Activated T-helper 9 cell treated with anti-CD3 and anti-CD28 coated beads, Interleukin-2, amount 50 U/mL, for 16 hours (primary cell): ENCODE measurements around the gene PALLD.
"Not testable (repeated sequence)": the region's sequence is repeated elsewhere in the genome, so short reads cannot be mapped to it uniquely, and the experiment has no call there.

Experiments used
- DNase-seq: peaks from one replicate; pipeline ENCODE4 v3.0.0-alpha.2; 2020; ENCODE audit warnings: low read depth

Gene PALLD

DNA sequence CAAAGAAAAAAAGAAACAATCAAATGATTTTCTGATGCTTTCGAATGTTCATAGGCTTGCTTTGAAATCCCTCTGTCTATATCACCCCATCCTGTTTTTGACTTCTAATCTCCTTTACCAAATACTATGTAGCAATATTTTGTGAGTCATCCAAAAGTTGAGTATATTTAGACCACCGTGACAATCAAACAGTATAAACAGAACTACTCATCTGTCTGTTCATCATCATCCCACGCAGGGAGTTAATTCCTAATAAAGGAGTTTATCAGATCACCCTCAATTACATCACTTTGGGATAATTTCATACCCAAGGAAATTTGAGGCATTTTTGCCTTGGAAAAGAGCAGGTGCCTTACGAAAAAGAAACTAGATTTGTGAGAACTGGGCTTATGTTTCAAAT lies 300.3 kb downstream of the PALLD start:
- DNase-seq = no peak

- no peak for DNase-seq
Observed at GRCh38 chr4:168797738-168798375, 301.0 kb downstream of the PALLD start.

DNA sequence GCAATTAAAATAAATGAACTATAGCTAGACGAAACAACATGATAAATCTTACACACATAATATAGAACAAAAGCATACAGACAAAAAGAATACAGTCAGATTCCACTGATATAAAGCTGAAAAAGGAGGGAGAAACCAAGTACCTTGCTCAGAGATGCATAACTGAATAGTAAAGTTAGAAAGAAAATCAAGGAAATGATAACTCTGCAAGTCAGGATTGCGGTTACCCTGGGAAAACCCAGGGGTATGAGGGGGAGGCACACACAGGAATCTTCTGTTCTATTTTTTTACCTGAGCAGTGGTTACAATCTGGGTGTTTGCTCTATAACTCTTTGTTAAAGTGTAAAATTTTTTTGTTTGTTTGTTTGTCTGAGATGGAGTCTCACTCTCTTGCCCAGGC lies 304.1 kb downstream of the PALLD start:
- DNase-seq = no peak

DNA sequence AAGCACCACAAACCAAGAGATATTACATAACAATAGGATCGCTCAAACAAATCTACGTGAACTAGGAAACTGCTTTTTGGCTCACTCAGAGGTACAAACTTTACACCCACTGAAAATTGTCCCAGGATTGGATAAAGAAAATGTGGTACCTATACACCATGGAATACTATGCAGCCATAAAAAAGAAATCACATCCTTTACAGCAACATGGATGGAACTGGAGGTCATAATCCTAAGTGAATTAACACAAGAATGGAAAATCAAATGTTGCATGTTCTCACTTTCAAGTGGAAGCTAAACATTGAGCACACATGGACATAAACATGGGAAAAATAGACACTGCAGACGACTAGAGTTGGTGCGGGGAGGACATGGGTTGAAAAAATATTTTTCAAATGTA lies 305.4 kb downstream of the PALLD start:
- DNase-seq = no peak

DNA sequence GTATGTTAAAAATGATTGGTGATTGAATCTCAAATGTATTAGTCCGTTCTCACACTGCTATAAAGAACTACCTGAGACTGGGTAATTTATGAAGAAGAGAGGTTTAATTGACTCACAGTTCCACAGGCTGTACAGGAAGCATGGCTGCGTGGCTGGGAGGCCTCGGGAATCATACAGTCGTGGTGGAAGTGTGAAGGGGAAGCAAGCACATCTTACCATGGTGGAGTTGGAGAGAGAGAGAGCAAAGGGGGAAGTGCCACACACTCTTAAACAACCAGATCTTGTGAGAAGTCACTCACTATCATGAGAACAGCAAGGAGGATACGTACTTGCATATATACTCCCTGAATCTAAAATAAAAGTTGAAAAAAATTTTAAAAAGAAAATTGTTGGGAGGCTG lies 306.2 kb downstream of the PALLD start:
- not testable (repeated sequence) for DNase-seq

GRCh38 chr4:168803732-168804131 lies 306.9 kb downstream of the PALLD start:
- DNase-seq = no peak

GRCh38 chr4:168804146-168804545 lies 307.3 kb downstream of the PALLD start:
- no peak for DNase-seq

DNA sequence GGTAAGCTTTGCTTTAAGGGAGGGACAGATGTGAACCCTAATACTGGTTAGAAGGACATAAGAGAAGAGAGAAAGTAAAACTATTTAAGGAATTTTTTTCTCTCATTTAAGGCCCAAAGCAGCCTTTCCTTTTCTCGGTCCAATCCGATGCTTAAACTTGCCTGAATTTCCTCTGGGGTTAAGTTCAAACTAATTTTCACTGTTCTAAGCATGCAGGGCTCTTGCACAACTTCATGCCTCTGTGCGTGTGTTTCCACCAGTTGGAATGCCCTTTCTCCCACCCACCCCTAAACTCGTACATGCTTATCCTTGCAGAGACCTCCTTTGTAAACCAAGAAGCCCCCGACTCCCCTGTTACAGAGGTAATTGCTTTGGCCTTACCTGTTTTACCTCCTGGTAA lies 308.5 kb downstream of the PALLD start:
- no peak for DNase-seq

DNA sequence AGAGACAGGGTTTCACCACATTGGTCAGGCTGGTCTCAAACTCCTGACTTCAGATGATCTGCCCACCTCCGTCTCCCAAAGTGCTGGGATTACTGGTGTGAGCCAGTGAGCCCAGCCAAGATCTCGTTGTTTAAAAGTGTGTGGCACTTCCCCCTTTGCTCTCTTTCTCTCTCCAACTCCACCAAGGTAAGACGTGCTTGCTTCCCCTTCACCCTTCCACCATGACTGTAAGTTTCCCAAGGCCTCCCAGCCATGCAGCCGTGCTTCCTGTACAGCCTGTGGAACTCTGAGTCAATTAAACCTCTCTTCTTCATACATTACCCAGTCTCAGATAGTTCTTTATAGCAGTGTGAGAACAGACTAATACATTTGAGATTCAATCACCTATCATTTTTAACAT lies 309.4 kb downstream of the PALLD start:
- DNase-seq = not testable (repeated sequence)

DNA sequence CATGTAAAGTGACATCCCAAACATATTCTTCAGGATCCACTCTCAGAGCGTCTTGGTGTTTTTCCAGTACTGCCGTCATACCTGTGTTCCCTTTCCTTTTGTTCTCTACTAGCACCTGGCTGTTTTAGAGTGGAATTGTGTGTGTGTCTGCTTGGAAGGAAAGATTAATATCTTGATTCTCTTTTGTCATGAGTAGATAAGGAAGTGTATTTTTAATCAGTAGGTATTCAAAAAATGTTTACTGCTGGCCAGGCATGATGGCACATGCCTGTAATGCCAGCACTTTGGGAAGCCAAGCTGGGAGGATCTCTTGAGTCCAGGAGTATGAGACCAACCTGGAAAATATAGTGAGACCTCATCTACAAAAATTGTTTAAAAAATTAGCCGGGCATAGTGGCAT lies 314.4 kb downstream of the PALLD start:
- DNase-seq = no peak

DNA sequence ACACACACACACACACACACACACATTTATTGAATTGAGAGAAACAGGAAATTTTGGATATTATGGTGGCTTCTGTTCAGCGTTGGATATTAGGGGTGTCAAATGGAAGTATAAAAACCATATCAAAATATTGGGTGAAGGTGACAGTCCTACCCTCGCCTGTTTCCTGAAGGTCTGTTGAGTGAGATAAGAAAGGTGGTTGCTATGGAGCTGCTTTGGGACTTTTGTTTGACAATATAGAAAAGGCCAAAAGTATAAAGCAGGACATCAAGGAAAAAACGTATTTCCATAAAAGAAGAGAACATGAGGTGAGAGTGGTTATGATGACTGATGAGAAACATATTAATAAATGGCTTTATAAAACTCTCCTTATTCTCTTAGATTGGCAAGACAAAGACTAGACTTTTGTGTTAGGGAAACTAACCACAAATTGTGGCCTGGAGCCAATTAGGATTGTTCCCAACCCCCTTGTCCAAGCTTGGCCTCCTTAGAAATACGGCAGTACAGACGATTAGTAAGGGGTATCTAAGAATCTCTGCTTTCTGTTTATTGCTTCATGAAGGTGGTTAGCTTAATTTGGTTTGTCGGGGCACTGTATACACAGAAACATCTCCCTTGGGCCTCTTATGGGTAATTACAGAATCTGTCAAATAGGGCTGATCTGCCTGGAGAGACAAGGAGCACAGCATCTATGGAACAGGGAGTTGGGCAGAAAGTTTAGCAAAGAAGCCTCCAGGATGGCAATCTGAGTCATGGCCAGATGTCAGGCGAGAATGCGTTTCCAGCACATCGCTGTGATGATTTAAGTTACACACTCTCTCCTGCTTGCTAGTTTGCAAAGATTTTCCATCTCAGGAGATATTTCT lies 315.2 kb downstream of the PALLD start:
- no peak for DNase-seq

GRCh38 chr4:168812806-168813205 lies 316.0 kb downstream of the PALLD start:
- no peak for DNase-seq

GRCh38 chr4:168813890-168814289 lies 317.0 kb downstream of the PALLD start:
- DNase-seq = no peak

- DNase-seq = no peak
Observed at GRCh38 chr4:168815379-168816345, 318.8 kb downstream of the PALLD start.

DNA sequence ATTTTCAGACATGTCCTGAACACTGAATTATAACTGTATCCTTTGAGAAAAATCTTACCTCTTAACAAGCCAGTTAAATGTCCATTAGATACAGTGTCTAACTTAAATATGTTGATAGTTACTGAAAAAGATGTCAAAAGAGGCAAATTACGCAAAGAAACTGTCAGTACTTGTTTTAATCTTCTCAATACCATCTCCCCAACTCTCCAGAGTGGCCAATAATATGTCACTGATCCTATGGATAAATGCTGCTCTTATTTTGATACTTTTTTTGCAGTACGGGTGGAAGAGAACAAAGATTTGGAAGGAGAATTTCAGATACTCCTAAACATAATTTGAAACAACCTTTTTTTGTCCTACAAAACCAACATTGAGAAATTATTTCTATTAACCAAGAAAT lies 320.5 kb downstream of the PALLD start:
- no peak for DNase-seq

GRCh38 chr4:168822481-168822880 lies 325.6 kb downstream of the PALLD start:
- no peak for DNase-seq

DNA sequence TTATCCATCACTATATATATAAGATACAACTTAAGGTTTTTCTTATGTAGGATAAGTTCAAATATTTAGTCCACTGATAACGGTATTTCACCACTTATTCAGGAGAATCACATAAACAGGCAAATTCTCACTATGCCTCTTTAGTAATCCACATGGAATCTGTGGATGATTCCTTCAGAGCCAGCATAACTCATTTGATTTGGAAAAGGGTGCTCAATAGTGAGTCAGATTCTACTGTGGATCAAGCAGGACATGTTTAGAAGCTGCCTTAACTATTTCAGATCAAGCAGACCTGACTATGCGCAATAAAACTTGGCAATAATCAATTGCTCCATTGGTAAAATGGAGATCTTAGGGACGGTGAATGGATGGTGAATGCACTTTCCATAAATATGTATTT lies 329.1 kb downstream of the PALLD start:
- DNase-seq = no peak

DNA sequence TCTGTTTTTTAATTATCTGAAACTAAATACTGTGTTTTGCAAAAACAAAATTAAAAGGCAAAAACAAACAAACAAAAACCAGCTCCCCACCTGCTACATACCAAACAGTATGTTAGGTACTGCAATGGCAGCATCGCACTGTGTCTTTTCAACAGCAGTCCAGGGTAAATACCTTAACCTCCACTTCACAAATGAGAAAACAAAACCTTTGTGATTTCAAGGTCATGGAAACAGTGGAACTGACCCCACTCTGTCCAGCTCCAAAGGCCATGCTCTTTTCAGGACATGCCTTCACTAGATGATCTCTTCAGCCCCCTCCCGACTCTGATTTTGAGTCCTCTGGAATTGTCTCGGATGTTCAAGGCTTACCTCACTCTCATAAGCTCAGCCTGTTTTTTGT lies 329.8 kb downstream of the PALLD start:
- DNase-seq = no peak

DNA sequence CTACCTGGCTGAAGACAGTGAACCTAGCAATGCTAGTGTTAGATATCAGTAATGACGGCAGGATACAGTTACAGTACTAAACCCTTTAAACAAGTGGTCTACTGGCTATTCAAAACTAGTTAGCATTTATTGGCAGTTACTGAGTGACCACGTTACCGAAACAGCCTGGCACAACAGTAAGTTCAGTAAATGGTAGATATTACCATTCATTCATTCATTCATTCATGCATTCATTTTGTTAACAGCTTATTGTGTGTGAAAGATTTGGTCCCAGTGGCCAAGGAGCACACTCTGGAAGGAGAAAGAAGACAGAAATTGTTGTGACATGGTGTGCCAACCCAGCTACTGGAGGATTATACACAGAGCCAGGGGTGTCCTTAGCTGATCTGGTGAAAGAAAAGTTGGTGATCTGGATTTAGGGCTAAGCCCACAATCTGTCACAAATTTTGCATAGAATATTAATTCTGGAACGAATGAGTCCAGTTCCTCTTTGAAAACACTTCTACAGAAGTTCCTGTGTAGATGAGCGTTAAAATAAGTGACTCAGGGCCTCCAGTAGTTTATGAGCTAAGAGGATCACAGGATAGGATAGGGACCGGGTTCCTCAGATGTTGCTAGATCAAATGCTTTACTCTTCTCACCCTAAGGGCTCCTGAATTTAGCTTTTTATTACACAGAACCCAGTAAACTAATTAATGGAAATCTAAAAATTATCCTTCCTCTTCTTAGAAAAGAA lies 334.1 kb downstream of the PALLD start:
- no peak for DNase-seq

- no peak for DNase-seq
Observed at GRCh38 chr4:168831585-168831918, 334.7 kb downstream of the PALLD start.

- DNase-seq = peak; percentile 39
Observed at GRCh38 chr4:168831919-168832762, 335.3 kb downstream of the PALLD start.
